Measurements from ENCODE around the gene BAZ2B.
"Not testable (repeated sequence)": the region's sequence is repeated elsewhere in the genome, so short reads cannot be mapped to it uniquely, and the experiment has no call there.

Gene BAZ2B, protein sequence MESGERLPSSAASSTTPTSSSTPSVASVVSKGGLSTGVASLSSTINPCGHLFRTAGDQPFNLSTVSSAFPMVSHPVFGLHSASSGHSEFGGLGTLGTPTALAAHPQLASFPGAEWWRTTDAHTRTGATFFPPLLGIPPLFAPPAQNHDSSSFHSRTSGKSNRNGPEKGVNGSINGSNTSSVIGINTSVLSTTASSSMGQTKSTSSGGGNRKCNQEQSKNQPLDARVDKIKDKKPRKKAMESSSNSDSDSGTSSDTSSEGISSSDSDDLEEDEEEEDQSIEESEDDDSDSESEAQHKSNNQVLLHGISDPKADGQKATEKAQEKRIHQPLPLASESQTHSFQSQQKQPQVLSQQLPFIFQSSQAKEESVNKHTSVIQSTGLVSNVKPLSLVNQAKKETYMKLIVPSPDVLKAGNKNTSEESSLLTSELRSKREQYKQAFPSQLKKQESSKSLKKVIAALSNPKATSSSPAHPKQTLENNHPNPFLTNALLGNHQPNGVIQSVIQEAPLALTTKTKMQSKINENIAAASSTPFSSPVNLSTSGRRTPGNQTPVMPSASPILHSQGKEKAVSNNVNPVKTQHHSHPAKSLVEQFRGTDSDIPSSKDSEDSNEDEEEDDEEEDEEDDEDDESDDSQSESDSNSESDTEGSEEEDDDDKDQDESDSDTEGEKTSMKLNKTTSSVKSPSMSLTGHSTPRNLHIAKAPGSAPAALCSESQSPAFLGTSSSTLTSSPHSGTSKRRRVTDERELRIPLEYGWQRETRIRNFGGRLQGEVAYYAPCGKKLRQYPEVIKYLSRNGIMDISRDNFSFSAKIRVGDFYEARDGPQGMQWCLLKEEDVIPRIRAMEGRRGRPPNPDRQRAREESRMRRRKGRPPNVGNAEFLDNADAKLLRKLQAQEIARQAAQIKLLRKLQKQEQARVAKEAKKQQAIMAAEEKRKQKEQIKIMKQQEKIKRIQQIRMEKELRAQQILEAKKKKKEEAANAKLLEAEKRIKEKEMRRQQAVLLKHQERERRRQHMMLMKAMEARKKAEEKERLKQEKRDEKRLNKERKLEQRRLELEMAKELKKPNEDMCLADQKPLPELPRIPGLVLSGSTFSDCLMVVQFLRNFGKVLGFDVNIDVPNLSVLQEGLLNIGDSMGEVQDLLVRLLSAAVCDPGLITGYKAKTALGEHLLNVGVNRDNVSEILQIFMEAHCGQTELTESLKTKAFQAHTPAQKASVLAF (N-terminal part only)

DNA sequence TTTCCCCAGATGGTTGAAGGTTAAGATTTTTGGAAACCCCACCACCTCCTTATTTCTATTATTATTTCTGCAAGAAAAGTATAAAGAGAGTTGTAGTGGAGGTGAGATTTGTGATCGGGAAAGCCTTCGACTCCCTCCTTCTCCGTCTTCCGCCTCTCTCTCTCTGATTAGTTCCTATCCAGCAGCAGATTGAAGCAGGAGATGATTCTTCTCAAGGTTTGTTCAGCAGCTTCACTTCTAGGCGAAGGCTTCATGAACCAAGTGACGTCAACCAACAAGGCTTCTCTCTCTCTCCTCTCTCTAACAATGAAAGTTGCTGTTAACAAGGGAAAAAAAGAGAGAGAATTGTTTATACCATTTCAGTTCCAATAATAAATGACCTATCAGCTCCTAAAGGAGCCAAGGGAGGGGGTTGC, at the start of gene BAZ2B:
BAZ2B (minus strand) TSS at position 263 of the 416 bp plus-strand sequence. CDS start 137,829 bp downstream, outside the sequence.
- DNase-seq = no peak

DNA sequence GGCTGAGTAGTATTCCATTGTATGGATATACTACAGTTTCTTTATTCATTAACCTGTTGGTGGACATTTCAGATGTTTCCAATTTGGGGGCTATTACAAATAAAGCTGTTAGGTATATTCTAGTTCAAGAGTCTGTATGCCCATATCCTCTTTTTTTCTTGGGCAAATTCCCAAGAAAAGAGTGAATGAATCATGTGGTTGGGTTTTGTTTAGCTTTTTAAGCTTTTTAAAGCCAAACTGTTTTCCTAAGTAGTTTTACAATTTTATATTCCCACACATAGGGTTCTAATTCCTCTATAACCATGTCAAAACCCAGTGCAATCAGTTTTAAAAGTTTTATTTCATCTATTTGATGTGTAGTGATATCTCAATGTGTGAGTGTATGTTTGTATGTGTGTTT, 44.9 kb upstream of the BAZ2B start:
- DNase-seq = no peak

DNA sequence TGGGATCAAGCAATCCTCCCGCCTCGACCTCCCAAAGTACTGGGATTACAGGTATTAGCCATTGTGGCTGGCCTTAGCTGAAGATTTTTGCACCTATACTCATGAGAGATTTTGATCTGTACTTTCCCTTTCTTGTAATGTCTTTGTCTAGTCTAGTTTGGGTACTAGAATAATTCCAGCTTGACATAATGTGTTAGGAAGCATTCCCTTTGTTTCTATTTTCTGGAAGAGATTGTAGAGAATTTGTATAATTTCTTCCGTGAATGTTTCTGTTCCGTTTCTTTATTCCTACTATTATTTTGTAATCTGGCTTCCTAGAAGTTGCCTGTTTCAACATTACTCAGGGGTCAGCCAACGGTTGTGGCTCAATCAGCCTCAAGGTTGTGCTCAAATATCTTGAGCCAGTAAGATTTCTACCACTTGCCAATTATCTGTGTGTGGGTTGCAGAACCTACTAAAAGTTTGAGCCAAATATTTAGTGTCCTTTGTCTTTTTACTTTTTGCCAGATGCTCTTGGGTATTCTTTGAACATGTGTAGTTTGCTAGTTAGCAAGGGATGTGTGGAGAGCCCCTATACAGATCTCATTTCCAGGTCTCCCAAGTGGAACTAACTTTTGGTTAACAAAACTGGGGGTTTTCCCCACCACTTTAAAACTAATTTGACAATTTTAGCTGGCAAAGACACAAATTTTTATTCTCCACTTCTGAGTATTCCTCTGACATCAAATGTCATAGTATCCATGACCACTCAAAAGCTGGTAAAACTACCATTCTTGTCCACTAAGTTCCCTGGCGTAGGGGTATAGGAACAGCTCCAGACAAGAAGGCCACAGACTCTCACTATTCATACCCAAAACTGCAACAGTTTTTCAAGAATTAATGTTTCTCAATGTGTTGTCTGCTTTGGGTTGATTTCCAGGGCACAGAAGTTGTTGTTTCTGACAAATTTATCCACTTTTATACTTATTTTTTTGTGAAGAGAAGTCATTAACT, 42.8 kb upstream of the BAZ2B start:
- DNase-seq = no peak

DNA sequence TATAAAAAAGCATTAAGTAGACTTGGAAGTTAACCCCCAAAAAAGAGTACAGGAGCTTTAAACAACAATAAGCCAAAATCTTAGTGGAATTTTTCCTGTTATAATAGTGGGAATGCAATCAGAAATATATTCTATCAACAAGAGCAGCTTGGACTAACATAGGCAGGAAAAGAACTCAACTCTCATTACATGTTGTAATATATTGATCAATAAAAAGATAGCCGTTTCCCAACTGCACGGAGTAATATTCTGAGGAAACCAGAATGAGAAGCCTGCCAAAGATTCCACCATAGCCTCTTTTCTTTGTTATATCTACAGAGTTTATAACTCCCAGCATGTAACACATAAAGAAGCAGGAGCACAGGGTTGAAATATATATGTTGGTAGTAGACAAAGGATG, 37.6 kb upstream of the BAZ2B start:
- no peak for DNase-seq

DNA sequence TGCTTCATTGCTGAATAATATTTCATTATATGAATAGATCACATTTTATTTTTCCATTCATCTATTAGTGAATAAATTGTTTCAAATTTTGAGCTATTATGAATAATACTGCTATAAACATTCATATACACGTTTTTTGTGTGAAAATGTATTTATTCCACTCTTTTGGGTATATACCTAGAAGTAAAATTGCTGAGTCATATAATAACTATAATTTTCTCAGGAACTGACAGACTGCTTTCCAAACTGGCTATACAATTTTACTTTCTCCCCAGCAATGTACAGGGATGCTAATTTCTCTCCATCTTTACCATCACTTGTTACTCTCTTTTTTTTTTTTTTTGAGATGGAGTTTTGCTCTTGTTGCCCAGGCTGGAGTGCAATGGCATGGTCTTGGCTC, 35.5 kb upstream of the BAZ2B start:
- no peak for DNase-seq

DNA sequence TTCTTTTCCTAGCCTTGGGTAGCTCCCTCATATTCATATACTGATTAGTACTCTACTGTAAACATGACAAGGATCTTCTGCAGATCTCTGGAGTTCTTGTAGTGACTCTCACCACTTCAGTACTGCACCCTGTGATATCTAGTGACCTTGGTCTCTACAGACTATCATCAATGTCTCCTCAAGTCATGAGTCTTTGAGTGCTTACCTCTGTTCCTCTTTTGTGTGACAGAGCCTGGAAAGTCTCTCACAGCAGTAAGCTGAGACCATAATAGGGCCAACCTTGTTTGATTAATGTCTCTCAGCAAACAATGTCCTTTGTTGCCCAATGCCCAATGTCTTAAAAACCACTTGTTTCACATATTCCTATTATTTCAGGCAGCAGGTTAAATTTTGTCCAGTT, 34.2 kb upstream of the BAZ2B start:
- DNase-seq = no peak

DNA sequence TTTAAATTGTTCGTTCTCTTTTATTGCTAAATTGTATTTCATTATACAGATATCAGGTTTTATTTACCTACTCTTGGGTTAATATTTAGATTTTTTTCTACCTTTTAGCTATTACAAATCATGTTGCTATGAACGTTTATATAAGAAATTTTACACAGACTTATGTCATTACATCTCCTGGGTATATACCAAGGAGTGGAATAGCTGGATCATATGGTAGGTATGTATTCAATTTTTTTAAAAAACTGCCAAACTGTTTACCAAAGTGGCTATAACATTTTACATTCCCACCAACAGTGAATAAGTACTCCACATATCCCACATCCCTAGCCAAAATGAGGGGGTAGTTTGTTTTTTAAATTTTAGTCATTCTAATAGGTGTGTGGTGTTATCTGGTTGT, 32.3 kb upstream of the BAZ2B start:
- DNase-seq = no peak

DNA sequence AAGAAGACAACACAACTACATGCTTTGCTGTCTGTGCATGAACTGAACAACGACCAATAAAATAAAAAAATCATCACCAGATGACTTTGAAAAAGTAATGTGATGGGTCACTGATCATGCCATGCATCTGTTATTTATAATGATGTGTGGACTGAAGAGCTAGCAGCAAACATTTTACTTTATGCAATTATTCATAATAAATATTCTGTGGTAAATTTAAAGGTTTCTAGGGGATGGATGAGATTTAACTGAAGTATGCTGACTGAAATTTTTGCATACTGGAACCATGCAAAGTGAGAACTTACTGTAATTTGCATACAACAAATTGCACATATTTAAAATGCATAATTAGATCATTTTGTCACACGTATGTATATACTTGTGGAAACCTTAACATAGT, 31.3 kb upstream of the BAZ2B start:
- no peak for DNase-seq

DNA sequence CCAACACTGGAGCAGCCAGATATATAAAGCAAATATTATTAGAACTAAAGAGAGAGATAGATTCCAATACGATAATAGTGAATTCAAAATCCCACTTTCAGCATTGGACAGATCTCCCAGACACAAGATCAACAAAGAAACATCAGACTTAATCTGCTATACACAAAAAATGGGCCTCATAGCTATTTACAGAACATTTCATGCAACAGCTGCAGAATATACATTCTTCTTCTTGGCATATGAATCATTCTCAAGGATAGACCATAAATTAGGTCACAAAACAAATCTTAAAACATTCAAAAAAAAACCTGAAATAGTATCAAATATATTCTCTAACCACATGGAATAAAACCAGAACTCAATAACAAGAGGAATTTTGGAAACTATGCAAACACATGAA, 23.8 kb upstream of the BAZ2B start:
- no peak for DNase-seq

DNA sequence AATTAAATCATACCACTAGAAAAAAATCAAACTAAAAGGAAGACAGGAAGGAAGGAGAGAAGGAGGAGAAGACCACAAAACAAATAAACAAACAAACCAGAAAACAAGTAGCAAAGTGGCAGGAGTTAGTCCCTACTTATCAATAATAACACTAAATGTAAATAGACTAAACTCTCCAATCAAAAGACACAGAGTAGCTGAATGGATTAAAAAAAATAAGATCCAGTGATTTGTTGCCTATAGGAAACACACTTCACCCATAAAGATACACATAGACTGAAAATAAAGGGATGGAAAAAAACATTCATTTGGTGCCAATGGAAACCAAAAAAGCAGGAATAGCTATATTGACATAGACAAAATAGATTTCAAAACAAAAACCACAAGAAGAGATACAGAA, 23.4 kb upstream of the BAZ2B start:
- no peak for DNase-seq

DNA sequence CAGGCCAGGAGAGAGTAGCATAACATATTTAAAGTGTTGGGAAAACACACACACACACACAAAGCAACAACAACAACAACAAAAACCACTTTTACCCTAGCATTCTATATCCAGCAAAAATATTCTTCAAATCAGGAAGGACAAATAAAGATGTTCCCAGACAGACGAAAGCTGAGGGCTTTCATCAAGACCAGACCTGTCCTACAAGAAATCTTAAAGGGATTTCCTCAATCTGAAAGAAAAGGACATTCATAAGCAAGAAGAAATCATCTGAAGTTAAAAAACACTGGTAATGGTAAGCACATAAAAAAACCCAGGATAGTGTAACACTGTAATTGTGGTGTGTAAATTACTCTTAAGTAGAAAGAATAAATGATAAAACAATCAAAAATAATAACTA, 22.7 kb upstream of the BAZ2B start:
- DNase-seq = no peak

DNA sequence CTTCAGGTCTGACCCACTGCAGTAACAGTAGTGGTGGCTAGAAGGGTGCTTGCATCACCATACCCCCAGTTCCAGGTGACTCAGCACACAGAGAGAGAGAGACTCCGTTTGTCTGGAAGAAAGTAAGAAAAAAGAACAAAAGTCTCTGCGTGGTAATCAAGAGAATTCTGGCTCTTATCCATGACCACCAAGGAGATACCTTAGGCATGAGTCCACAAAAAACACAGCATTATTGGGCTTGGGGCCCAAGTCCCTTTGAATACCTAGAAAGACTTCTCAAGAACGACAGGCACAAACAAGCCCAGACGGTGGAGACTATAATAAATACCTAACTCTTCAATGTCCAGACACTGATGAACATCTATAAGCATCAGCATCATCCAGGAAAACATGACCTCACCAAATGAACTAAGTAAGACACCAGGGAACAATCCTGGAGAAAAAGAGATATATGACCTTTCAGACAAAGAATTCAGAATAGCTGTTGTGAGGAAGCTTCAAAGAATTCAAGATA, 21.7 kb upstream of the BAZ2B start:
- DNase-seq = no peak

DNA sequence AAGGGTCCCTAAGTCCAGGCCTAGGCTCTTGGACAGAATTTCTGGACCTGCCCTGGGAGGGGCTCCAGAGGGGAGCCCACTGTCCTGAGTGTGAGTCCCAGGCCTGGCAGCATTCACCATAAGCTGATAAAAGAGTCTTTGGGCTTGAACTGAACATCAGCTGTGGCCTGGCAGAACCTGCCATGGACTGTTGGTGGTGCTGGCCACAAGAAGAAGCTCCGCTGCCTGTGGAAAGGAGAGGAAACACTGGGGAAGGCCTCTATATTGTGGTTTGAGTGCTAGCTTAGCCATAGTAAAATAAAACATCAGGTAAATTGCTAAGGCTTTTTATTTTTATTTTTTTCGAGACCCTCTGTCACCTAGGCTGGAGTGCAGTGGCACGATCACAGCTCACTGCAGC, 20.9 kb upstream of the BAZ2B start:
- DNase-seq = no peak

DNA sequence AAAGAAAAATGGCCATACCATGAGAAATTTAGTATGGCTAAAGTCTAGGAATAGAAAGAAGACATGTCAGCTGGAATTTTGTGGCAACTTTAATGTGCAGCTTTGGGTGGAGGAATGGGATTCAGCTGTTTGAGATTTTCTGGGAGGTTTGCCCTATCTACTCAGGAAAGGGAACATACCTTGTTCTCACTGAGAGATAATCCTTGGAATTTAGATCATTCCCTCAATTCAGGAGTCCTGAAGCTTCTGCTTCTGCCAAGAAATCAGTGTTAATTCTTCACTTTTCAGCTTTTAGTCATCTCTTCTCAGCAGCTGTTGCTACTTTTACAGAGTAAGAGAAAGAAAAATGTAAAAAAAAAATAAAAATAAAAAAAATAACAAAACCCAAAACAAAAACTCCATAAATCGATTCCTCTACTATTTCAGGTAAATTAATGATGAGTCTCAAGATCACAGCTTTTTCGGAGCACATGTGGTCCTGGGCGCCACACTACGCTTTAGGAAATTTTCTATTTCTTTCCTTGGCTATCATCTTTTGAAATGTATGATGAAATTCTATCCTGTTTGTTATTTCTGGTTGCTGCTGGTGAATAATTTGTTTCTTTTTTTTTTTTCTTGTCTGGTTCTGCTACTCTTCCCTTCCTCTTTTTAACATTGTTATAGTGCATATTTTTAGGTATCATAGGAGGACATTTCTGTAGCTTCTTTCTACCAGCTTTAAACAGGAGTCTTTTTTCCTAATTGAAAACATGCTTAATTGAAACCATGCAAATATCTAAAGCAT, 18.9 kb upstream of the BAZ2B start:
- DNase-seq = no peak

DNA sequence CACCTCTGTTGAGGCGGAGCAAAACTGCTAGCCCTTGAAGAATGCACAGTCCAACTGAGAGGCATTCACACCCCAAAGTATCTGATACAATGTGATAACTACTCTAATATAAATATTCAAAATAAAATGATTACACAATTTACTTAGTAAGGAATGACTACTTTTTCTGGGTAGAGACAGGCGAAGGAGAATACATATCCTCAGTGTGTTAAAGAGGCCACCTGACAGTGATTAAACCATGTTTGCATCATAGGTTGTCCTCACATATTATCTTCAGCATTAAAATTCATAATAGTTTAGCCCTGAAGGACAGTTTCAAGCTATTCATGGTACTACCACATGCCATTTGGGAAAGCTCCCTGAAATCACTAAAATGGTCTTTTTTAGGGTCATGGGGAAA, 16.9 kb upstream of the BAZ2B start:
- no peak for DNase-seq

DNA sequence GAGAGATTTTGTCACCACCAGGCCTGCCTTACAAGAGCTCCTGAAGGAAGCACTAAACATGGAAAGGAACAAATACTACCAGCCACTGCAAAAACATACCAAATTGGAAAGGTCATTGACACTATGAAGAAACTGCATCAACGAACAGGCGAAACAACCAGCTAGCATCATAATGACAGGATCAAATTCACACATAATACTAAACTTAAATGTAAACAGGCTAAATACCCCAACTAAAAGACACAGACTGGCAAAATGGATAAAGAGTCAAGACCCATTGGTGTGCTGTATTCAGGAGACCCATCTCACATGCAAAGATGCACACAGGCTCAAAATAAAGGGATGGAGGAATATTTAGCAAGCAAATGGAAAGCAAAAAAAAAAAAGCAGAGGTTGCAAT, 9.3 kb upstream of the BAZ2B start:
- DNase-seq = not testable (repeated sequence)

DNA sequence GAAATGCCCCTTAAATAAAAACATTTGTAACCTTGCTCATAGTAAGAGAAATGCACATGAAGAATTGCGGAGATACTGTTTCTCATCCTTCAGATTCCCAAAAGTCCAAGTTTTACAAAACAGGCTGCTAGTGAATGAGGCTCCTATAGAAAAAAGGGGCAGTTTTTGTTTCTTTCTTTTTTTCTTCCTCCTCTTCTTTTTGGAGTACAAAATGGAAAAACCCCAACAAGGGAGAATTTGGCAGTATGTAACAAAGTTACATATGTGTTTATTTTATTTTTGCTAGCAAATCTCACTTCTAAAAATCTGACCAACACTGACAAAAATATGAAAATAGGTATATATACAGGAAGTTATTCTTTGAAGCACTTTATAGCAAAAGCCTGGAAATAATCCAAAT, 7.1 kb upstream of the BAZ2B start:
- no peak for DNase-seq

DNA sequence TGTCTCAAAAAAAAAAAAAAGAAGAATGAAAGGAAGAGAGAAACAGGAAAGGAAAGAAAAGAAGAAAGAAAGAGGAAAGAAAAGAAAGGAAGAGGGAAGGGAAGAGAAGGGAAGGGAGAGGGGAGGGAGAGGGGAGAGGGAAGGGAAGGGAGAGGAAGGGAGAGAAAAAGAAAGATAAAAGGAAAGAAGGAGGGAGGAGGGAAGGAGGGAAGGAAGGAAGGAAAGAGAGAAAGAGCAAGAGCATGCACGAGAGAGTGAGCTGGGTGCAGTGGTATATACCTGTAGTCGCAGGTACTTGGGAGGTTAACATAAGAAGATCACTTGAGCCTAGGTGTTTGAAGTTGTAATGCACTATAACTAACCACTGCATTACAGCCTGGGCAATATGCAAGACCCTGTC, 6.6 kb upstream of the BAZ2B start:
- DNase-seq = no peak

DNA sequence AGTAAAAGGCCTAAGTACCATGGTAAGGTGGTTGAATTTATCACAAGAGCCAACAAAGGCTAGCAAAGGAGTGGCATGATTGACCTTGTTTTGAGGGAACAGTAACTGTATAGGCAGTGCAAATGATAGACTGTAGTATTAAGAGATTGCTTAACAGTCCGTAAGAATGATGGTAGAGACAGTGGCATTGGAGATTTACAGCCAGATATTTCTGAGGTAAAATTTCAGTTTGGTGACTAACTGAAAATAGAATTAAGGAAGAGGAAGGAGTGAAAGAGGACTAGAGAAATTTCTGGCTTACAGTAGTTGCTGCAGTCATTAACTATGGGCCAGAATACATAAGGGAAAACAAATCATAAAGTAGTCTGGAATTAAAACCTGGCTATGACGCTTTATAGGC, 4.4 kb upstream of the BAZ2B start:
- no peak for DNase-seq

DNA sequence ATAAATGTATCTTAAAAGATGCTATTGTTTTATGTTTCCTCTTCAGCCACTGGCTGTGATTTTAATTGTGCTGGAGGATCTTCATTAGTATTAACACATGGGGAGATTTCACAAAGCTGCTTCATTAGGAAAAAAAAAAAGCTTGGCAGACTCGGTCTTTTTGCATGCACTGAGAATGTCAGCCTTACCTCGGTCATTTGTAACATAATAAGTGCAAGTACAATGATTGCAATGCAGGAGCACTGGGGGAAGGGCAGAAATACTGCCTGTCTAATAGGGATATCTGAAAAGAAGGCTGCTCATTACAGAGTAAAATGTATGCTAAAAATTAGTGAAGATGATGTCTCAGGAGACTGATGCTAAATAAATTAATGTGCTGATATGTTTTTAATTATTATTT, 1.3 kb upstream of the BAZ2B start:
- no peak for DNase-seq

DNA sequence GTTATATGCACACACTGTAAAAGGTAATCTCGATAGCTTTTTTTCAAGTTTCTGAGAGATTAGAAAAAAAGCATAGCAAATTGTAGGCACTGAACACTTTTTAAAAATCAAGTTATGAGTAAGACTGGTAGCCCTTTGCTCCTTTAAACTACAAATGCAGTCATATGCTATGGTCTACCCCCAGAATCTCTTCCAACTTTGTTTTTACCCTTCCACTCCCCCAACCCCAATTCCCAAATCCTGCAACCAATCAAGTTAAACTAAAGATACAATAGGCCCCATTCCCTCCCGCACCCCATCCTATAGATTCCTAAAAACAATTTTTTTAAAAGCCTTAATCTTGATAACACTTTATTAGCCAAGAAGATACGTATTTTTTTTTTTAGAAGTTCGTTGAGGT, 752 bp upstream of the BAZ2B start:
- no peak for DNase-seq
